Measurements from ENCODE around the gene PAPPA.

Gene PAPPA

DNA sequence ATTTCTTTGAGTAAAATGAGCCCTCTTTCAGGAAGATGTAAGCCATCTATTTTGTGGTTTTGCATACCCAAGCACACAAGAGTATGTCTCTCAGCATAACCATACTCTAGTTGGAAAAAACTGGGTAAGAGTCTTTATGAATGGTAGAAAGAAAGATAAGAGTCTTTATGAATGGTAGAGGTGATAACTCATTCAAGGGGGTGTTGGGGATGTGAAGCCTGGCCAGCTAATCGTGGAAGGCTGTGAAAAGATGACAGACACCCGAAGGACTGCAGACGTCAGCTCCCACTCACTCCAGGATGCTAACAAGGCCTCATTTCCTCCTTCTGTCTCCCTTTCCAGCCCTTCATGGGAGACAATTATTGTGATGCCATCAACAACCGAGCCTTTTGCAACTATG lies 228.5 kb downstream of the PAPPA start:
- no peak for DNase-seq (ENCODE audit: low read depth, low spot score)

GRCh38 chr9:116383133-116383532 lies 229.5 kb downstream of the PAPPA start:
- DNase-seq (ENCODE audit: low read depth, low spot score) = no peak

DNA sequence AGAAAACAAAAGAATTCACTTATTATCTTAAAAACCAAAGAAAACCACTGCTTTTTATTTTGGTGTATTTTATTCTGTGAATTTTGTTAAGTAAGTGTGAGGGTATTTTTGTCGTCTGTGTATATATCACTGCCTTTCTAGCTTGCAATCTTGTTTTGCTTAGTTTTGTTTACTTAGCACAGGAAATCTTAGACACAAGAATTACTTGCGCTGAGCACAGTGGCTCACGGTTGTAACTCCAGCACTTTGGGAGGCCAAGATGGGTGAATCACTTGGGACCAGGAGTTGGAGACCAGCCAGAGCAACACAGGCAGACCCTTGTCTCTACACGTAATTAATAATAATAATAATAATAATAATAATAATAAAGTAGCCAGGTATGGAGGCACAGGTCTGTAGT lies 230.3 kb downstream of the PAPPA start:
- DNase-seq (ENCODE audit: low read depth, low spot score) = no peak

GRCh38 chr9:116387934-116388698 lies 234.5 kb downstream of the PAPPA start:
- no peak for DNase-seq (ENCODE audit: low read depth, low spot score)

DNA sequence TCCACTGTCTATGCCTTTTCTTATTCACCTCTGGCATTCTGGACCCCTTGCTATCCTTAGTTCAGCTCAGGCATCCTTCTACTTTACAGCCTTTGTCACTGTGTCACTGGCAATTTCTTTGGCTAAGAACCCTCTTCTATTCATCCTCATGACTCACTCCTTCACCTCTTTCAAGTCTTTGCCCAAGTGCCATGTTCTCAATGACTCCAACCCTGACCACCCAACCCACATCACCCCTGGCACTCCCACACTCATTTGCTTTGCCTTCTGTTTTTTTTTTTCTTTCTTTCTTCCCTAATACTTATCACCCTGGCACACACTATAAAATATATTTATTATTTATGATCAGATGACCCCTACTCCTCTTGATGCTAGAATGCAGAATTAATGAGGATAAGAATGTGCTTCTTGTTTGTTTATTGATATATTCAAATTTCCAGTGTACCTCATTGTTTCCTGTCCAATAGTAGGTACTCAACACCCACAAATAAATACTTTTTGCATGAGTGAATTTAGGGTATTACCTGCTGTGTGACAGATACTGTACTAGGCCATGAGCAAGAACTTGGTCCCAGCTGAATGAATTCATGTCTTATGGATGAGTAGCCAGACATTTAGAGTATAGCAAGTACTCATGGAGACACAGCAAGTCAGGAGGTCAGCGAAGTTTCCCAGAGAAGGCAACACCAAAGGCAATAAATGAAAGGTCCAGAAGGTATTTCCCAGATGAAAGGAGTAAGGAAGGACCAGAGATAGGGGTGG lies 236.1 kb downstream of the PAPPA start:
- DNase-seq (ENCODE audit: low read depth, low spot score) = no peak

DNA sequence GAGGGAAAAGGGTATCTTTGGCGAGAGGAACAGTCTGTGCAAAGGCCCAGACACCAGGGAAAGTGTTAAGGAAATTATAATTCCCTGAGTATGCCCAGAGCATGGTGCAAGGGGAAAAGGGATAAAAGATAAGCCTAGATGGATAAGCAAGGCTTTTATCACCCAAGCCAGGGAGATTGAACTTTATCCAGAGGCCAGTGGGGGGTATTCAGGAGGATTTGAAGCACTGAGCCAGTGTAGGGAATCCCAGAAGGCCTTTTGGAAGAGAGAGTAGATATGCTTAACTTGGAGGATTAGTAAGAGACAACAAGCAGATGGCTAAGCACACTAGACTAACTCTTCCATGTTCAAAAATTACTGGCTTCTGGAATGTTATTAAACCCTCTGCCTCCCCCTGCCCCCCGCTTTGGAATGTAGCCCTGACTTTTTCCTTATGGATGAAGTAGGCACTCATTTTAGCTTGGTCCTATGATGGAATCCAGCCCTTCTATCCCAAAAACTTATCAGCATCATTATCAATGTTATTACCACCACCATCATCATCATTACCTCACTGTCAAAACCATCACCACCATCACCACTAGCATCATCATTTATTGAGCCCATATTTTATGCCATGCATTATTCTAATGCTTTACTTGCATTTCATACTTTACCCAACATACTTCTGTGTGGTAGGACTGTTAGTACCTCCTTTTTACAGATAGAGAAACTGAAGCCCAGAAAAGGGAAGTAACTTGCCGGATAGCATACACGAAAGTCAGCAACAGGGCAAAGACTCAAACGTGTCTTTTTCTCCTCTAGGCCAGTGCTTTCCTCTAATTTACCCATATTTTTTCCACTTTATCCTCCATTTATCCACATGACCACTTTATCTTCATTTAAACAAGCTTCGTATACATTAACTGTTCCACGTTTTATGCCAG lies 237.0 kb downstream of the PAPPA start:
- DNase-seq (ENCODE audit: low read depth, low spot score) = no peak

GRCh38 chr9:116391306-116391900 lies 237.8 kb downstream of the PAPPA start:
- DNase-seq (ENCODE audit: low read depth, low spot score) = no peak

DNA sequence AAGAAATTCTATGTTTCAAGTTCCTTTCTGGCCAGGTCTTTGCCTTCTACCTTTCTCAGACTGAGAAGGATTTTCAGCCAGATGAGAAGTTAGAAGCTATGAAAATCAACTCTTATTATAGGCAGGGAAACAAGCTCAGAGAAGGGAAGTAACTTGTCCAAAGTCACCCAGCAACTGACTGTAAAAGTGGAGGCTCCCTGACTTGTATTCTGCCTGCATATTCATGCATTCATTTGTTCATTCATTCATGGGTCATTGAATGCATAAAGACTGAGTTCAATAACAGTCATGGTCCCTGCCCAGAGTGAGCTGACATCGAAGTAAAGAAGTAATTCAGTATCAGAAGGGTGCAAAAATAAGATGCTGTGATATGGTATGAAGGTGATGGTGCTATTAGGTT lies 239.6 kb downstream of the PAPPA start:
- no peak for DNase-seq (ENCODE audit: low read depth, low spot score)

GRCh38 chr9:116394070-116394469 lies 240.5 kb downstream of the PAPPA start:
- no peak for DNase-seq (ENCODE audit: low read depth, low spot score)

DNA sequence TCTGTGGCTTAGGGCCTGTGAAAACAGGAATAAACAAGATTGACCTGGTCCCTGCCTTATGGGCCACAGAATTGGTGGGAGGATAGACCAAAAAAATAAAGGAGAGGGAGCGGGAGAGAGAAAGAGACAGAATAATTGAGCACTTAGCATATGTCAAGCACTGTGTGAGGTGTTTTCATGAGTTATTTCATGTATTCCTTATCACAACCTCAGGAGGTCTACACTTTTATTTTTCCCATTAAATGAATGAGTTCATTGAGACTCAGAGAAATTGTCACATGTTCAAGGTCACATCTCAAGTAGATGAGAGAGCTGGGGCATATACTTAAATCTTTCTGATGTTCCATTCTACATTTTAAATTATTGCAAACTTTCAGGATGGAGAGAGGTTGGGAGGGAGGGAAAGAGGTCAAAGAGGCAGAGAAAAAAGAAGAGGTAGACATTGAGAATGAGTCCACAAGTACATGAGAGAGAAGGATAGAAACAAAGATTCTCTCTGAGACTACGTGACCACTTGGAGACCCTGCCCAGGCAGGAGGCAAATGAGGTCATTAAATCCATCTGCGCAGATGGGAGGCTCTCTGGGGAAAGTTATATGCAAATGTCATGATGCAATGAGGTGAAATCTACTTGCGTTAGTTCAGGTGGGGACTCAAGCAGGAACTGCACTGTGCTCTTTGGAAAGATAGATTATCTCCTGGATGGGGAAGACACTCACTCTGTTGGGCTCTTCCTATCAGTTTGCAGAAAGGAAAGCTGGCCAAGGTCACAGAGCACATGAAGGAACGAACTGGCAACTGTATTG lies 241.5 kb downstream of the PAPPA start:
- no peak for DNase-seq (ENCODE audit: low read depth, low spot score)

DNA sequence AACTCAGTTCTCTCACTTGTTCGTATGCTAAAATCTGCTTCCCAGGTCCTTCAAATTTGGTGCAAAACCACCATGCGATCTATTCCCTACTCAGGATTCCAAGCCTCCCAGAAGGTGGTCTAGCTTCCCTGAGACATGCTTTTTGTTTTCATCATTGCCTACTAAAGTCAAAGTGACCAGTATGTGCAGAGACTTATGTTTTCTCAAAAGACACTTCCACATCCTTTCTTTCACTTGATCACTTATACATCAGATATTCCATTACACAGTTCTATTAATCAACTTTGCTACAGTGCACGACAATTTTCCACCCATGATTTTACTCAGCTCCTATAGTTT lies 242.1 kb downstream of the PAPPA start:
- DNase-seq (ENCODE audit: low read depth, low spot score) = no peak

GRCh38 chr9:116403171-116403570 lies 249.6 kb downstream of the PAPPA start:
- DNase-seq (ENCODE audit: low read depth, low spot score) = no peak

DNA sequence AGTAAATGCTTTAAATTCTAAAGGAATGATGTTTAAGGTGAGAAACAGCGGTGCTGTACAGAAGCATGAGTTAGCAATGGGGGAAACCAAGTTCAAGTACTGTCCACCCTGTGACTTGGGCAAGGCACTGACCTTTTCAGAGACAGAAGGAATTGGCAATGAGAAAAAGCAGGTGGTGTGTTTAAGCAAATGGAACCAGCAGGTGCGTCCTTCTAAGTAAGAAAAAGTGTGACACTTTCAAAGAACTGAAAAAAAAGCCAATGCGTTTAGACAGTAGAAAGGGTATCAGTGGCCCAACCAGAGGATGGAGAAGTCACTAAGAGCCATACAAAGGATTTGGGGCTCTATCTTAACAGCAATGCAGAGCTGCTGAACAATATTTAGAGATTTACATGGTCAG lies 250.6 kb downstream of the PAPPA start:
- DNase-seq (ENCODE audit: low read depth, low spot score) = no peak

DNA sequence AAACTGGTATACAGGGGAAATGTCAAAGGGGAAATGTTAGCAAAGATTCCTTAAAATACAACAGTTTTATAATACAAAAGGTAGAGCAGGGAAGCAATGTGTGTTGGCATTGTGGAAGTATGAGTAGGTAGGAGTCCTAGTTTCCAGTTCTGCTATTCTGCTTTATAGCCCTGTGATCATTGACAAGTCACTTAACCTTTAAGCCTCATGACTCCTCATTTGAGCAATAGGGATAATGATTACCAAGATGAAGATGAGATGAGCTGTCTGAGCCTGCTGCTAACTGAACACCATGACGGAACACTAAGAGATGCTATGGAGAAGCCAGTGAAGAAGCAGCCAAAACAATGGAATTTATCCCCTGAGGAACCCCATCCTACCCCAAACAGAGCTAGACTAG lies 251.7 kb downstream of the PAPPA start:
- DNase-seq (ENCODE audit: low read depth, low spot score) = no peak

- DNase-seq (ENCODE audit: low read depth, low spot score) = no peak
Observed at GRCh38 chr9:116406469-116406868, 252.9 kb downstream of the PAPPA start.

- DNase-seq (ENCODE audit: low read depth, low spot score) = no peak
Observed at GRCh38 chr9:116409129-116409528, 255.5 kb downstream of the PAPPA start.

- no peak for DNase-seq (ENCODE audit: low read depth, low spot score)
Observed at GRCh38 chr9:116409638-116410037, 256.0 kb downstream of the PAPPA start.

DNA sequence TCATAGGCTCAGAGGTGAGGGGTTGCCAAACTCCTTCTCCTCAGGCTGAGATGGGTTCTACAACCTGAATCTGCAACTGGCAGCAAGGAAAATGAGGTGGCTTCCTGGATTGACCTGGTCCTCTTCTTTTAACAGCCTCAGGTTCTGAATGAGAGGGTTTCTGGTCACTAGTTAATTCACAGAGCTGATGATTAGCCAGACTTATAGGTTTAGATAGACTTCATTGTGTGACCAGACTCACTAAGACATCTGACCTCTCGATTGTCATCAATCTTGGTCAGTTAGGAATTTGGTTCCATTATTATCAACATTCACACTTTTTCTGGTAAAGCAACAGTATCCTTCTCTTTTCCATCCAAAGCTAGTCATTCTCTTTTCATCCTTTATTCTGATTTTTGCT lies 257.9 kb downstream of the PAPPA start:
- no peak for DNase-seq (ENCODE audit: low read depth, low spot score)

- DNase-seq (ENCODE audit: low read depth, low spot score) = no peak
Observed at GRCh38 chr9:116414374-116414773, 260.8 kb downstream of the PAPPA start.

DNA sequence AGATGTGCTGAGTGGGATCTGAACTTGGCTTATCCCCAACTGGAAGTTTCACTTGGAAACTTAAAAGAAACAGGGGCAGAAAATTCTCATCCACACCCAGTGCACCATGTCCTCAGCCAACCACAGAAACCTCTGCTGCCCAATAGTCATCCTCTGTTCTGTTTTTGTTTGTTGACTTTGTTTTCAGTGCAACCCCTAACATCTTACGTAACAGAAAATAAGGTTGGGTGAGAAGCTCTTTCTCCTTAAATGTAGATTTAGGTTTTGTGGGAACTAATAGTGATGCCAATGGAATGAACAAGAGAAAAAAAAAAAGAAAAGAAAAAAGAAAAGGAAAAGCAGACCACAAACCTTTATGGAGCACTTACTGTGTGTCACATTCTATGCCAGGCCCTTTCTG lies 262.8 kb downstream of the PAPPA start:
- DNase-seq (ENCODE audit: low read depth, low spot score) = no peak

DNA sequence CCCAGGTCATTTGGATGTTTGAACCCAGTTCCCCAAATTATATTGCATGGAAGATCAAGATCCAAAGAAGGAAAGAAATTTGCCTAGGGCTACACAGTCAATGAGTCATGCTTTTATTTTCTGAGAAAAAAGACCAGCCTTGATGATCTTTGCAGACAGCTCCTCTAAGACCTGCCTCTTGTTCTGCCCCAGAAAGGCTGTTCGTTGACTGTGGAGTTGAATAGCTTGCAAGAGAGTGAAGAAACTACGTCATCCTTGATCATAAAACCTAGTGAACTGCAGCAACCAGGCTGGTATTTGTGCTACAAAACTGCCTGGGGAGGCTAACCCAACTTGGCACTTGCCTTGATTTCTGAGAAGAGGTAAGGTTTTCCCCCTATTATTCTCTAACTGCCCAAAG lies 263.9 kb downstream of the PAPPA start:
- DNase-seq (ENCODE audit: low read depth, low spot score) = no peak

Measured in activated naive CD8-positive, alpha-beta T cell treated with anti-CD3 and anti-CD28 coated beads, Interleukin-2, amount 50 U/mL, for 16 hours (primary cell).